Measurements from ENCODE around the gene LPP.

DNA sequence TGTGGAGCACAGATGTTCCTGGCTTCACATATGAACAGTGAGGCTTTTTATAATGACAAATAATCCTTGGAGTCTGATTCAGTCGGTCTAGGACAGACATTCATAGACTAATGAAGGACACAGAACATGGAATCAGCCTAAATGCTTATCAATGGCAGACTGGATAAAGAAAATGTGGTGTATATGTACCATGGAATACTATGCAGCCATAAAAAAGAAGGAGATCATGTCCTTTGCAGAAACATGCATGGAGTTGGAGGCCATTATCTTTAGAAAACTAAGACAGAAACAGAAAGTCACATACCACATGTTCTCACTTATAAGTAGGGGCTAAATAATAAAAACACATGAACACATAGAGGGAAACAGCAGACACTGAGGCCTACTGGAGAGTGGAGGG is 19.9 kb upstream of the LPP start:
- no peak for TF ChIP-seq EZH2 (IDR thresholded peaks at IDR 0.05; ENCODE audit: low read depth)
- TF ChIP-seq, protein P1, sequence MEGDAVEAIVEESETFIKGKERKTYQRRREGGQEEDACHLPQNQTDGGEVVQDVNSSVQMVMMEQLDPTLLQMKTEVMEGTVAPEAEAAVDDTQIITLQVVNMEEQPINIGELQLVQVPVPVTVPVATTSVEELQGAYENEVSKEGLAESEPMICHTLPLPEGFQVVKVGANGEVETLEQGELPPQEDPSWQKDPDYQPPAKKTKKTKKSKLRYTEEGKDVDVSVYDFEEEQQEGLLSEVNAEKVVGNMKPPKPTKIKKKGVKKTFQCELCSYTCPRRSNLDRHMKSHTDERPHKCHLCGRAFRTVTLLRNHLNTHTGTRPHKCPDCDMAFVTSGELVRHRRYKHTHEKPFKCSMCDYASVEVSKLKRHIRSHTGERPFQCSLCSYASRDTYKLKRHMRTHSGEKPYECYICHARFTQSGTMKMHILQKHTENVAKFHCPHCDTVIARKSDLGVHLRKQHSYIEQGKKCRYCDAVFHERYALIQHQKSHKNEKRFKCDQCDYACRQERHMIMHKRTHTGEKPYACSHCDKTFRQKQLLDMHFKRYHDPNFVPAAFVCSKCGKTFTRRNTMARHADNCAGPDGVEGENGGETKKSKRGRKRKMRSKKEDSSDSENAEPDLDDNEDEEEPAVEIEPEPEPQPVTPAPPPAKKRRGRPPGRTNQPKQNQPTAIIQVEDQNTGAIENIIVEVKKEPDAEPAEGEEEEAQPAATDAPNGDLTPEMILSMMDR (conservative IDR thresholded peaks at IDR 0.05) = no peak

Data from PC-9 (cell line).